Measurements from ENCODE around the gene DLG2. TPM values are rescaled to one million over a fixed set of nuclear protein-coding genes. Genes with fewer than 3 reads are reported as not detected.

Gene DLG2
- total RNA-seq, 2 experiments from 2014 or later, result 0.85 to 1.1 TPM

DNA sequence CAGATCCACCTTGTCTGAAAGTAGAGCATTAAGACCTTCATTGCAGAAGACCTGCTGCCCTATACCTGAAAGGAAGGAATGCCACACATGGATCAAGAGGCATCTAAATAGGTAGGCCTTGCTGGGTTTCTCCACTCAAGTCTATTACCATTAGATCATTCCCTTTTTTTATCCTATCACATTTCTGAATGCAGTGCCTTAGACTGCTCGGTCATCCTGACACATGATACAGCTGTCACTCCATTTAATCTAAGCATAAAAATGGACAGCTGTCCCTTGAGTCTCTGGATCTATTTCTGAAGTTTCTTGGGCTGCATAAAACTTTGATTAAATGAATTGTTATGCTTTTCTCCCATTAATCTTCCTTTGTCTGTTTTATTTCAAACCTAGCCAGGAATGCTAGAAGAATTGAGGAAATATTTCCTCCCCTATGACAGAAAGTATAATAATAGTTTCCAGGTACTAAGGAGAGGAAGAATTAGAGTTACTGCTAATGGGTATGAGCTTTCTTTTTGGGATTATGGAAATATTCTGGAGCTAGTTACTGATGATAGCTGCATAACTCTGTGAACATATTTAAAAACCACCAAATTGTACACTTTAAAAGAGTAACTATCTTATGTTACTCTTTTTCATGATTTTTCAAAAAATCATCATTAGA, 88.0 kb downstream of the DLG2 start:
- ChIA-PET CTCF (no interaction called here), POLR2A (no interaction called here)
- no peak overlapping the region for H3K4me3 Mint-ChIP-seq
- H3K27ac Mint-ChIP-seq, result no peak overlapping the region
- H3K4me1 Mint-ChIP-seq, result no peaks in the 10 kb centered on the region
- H3K9me3 Mint-ChIP-seq, result peaks cover 9% of the 10 kb centered on the region
- no peaks in the 10 kb centered on the region for H3K36me3 Mint-ChIP-seq (ENCODE audit: low read depth)
- no peaks in the 10 kb centered on the region for H3K27me3 Mint-ChIP-seq
- no peak for DNase-seq

DNA sequence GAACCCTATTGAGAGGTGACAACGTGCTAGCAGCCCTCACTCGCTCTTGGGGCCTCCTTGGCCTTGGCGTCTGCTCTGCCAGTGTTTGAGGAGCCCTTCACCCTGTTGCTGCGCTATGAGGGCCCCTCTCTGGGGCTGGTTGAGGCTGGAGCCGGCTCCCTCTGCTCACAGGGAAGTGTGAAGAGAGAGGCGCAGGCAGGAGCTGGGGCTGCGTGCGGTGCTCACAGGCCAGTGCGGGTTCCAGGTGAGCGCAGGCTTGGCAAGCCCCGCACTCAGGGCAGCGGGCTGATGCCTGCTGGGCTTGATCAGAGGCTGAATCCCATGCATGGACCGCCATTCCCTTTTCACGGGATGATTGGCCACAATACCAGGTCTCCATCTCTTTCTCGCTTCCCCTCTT, 90.7 kb downstream of the DLG2 start:
- Mint-ChIP-seq H3K4me1 (no peaks in the 10 kb centered on the region), H3K9me3 (peaks cover 9% of the 10 kb centered on the region), H3K36me3 (ENCODE audit: low read depth) (no peaks in the 10 kb centered on the region), H3K27me3 (no peaks in the 10 kb centered on the region), H3K4me3 (no peak overlapping the region), H3K27ac (no peak overlapping the region)
- DNase-seq, result no peak
- ChIA-PET CTCF (no interaction called here), POLR2A (no interaction called here)

DNA sequence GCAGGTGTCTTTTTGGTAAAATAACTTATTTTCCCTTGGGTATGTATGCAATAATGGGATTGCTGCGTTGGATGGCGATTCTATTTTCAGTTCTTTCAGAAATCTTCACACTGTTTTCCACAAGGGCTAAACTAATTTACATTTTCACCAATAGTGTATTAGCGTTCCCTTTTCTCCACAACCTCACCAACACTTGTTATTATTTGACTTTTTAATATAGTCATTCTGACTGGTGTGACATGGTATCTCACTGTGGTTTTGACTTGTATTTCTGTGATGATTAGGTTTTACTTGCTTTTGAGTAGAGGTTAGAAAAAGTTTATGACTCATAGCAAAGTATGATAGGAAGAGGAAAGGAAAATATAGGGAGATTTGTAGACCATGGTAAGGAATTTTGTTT, 92.3 kb downstream of the DLG2 start:
- CTCF ChIA-PET, result no interaction called here
- Mint-ChIP-seq H3K27ac (no peak overlapping the region), H3K4me3 (no peak overlapping the region), H3K4me1 (no peaks in the 10 kb centered on the region), H3K27me3 (no peaks in the 10 kb centered on the region), H3K9me3 (peaks cover 9% of the 10 kb centered on the region), H3K36me3 (ENCODE audit: low read depth) (no peaks in the 10 kb centered on the region)
- DNase-seq, result no peak
- POLR2A ChIA-PET, result no interaction called here

DNA sequence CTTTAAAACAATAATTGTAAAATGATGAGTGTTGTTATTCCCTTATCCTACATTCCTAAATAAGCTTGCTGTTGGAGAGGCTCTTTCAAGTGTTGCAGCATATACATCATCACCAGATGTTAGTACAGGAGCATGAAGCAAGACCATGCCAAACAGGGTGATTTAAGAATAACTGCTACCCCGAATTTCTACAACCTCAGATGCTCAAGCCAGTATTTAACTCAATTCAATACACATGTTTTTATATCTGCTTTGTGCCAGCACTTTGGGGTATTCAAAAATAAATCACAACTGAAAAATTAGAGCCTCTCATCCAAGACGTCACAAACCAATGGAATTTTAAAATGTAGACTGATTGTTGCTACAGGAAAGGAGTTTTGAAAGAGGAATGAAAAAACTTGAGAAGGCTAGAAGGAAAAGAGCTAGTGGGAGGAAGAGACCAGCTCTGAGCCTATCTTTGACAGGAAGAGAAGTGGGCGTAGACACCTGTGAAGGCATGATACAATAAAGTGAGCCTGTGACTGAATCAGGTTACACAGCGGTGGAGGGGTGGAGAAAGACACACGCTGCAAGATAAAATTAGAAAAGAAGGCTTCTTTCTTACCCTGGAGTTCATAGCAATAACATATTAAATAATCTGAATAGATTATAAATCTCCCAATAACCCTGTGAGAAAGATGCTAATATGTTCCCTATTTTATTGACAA, 95.8 kb downstream of the DLG2 start:
- H3K27me3 Mint-ChIP-seq, result no peaks in the 10 kb centered on the region
- peaks cover 9% of the 10 kb centered on the region for H3K9me3 Mint-ChIP-seq
- ChIA-PET POLR2A (no interaction called here), CTCF (no interaction called here)
- H3K36me3 Mint-ChIP-seq (ENCODE audit: low read depth), result no peaks in the 10 kb centered on the region
- no peaks in the 10 kb centered on the region for H3K4me1 Mint-ChIP-seq
- H3K4me3 Mint-ChIP-seq, result no peak overlapping the region
- no peak for DNase-seq
- no peak overlapping the region for H3K27ac Mint-ChIP-seq

DNA sequence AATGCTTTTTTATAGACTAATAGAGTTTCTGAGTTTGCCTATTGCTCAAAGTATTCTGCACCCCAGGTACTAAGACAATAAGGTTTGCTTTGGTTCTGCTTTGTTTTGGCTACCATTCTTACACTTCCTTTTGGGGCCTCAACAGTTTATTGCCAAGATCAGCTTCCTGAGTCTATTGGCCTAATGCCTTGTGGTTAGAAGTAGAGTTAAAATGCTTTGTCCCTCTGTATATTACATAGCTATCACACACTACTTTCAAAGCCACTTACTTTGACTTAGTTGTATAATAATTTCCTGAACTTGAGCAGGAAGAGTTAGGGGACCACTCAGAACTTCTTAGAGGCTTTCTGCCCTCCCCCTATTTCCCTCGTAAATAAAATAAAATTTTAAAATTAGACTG, 96.5 kb downstream of the DLG2 start:
- no peak overlapping the region for H3K4me3 Mint-ChIP-seq
- POLR2A ChIA-PET, result no interaction called here

DNA sequence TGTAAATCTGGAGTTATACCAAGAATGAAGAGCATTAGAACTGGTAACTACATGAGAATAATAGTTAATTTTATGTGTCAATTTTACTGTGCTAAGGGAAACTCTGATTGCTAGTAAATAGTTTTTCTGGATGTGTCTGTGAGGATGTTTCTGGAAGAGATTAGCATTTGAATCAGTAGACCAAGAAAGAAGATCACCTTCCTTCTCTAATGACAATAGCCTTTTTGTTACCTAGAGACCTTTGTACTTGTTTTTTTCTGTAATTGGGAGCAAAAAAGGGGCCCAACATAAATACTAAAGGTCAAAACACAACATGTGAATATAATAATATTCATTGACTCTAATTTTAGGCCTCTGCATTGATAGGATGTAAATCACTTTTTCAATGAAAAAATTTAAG, 100.6 kb downstream of the DLG2 start:
- Mint-ChIP-seq H3K9me3 (peaks cover 12% of the 10 kb centered on the region), H3K27me3 (no peaks in the 10 kb centered on the region), H3K36me3 (ENCODE audit: low read depth) (no peaks in the 10 kb centered on the region), H3K27ac (no peak overlapping the region), H3K4me3 (no peak overlapping the region), H3K4me1 (no peaks in the 10 kb centered on the region)
- ChIA-PET CTCF (no interaction called here), POLR2A (no interaction called here)
- no peak for DNase-seq

More for the DNA sequence above, 96.5 kb downstream of the DLG2 start:
- DNase-seq, result no peak
- CTCF ChIA-PET, result no interaction called here
- Mint-ChIP-seq H3K9me3 (peaks cover 9% of the 10 kb centered on the region), H3K27ac (no peak overlapping the region), H3K27me3 (no peaks in the 10 kb centered on the region), H3K36me3 (ENCODE audit: low read depth) (no peaks in the 10 kb centered on the region), H3K4me1 (no peaks in the 10 kb centered on the region)

DNA sequence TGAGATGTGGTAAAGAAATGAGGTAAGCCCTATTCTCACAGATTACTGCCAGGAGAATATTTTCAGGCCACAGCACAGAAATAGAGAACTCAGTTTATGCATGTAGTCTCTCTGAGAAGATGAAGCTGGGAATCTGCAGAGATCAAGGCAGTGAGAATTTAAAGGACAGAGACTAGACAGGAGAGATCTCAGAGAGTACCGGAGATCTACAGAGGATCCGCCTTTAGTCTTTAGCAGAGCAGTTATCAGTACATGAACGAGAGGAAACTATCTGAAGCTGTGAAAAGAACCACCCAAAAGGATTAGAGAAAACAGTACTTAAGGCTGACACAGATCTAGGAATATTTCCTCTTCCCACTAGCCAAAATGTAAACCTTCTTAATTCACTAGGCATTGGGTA, 101.5 kb downstream of the DLG2 start:
- POLR2A ChIA-PET, result no interaction called here
- Mint-ChIP-seq H3K27me3 (no peaks in the 10 kb centered on the region), H3K36me3 (ENCODE audit: low read depth) (no peaks in the 10 kb centered on the region), H3K27ac (no peak overlapping the region), H3K4me1 (no peaks in the 10 kb centered on the region), H3K4me3 (no peak overlapping the region), H3K9me3 (peaks cover 14% of the 10 kb centered on the region)
- CTCF ChIA-PET, result no interaction called here
- no peak for DNase-seq

DNA sequence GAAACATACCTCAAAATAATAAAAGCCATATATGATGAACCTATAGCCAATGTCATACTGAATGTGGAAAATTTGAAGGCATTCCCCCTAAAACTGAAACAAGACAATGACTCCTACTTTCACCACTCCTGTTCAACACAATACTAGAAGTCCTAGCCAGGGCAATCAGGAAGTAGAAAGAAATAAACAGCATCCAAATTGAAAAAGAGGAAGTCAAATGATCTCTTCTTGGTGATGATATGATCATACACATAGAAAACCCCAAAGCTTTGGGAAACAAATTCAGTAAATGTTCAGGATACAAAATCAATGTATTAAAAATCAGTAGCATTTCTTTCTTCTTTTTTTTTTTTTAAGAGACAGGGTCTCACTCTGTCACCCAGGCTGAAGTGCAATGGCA, 109.9 kb downstream of the DLG2 start:
- H3K27ac Mint-ChIP-seq, result no peak overlapping the region
- no peaks in the 10 kb centered on the region for H3K4me1 Mint-ChIP-seq
- H3K4me3 Mint-ChIP-seq, result no peak overlapping the region

DNA sequence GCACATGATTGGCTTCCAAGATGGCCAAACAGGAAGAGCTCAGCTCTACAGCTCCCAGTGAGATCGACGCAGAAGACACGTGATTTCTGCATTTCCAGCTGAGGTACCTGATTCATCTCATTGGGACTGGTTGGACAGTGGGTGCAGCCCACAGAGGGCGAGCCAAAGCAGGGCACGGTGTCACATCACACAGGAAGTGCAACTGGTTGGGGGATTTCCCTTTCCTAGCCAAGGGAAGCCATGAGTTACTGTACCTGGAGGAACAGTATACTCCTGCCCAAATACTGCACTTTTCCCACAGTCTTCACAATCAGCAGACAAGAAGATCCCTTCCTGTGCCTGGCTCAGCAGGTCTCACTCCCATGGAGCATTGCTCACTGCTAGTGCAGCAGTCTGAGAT, 131.2 kb downstream of the DLG2 start:
- Mint-ChIP-seq H3K9me3 (peaks cover 4% of the 10 kb centered on the region), H3K4me1 (no peaks in the 10 kb centered on the region), H3K4me3 (no peak overlapping the region), H3K27me3 (no peaks in the 10 kb centered on the region), H3K27ac (no peak overlapping the region), H3K36me3 (ENCODE audit: low read depth) (no peaks in the 10 kb centered on the region)
- POLR2A ChIA-PET, result no interaction called here
- CTCF ChIA-PET, result no interaction called here
- no peak for DNase-seq

More for the DNA sequence above, 109.9 kb downstream of the DLG2 start:
- Mint-ChIP-seq H3K9me3 (peaks cover 21% of the 10 kb centered on the region), H3K27me3 (no peaks in the 10 kb centered on the region), H3K36me3 (ENCODE audit: low read depth) (no peaks in the 10 kb centered on the region)
- ChIA-PET CTCF (no interaction called here), POLR2A (no interaction called here)
- DNase-seq, result no peak

DNA sequence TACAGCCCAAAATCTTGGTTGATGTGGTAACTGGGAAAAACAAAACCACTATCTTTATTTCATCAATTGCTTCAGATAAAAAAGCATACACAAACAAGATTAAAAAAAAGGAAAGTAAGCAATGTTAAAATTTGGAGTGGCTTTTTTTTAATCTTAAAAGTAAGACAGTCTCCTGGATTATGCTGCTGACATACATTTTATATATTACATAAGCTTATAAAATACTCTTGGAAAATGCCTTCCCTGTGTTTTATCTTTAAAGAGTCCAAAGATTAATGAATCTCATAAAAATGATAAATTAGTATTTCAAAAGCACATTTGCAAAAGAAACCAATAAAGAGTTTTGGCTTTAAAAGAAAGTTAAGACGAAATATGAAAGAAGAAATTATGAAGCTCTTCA, 132.7 kb downstream of the DLG2 start:
- H3K27ac Mint-ChIP-seq, result no peak overlapping the region
- ChIA-PET CTCF (no interaction called here), POLR2A (no interaction called here)
- no peaks in the 10 kb centered on the region for H3K27me3 Mint-ChIP-seq
- DNase-seq, result no peak
- no peaks in the 10 kb centered on the region for H3K36me3 Mint-ChIP-seq (ENCODE audit: low read depth)
- no peaks in the 10 kb centered on the region for H3K4me1 Mint-ChIP-seq
- H3K4me3 Mint-ChIP-seq, result no peak overlapping the region
- peaks cover 9% of the 10 kb centered on the region for H3K9me3 Mint-ChIP-seq

DNA sequence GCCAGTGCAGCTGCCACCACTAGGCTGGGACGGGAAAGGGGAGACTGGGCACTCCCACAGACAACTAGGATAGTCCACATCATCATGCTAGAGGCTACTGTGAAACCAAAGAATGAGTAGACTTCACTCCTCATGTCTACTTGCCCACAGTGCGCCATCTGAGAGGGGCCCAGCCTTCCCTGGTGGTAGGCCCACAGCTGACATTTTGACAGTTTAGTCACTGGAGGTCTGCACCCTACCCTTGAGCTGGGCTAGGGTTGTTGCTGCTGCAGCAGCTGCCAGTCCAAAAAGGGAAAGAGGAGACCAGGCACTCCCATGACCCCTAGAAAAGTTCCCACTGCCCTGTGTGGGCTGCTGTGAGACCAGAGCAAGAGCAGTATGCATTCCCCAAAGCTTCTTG, 141.2 kb downstream of the DLG2 start:
- peaks cover 23% of the 10 kb centered on the region for H3K9me3 Mint-ChIP-seq
- no peak overlapping the region for H3K27ac Mint-ChIP-seq
- no peaks in the 10 kb centered on the region for H3K27me3 Mint-ChIP-seq
- H3K4me3 Mint-ChIP-seq, result no peak overlapping the region
- DNase-seq, result no peak
- CTCF ChIA-PET, result no interaction called here
- POLR2A ChIA-PET, result no interaction called here
- H3K36me3 Mint-ChIP-seq (ENCODE audit: low read depth), result no peaks in the 10 kb centered on the region
- no peaks in the 10 kb centered on the region for H3K4me1 Mint-ChIP-seq

DNA sequence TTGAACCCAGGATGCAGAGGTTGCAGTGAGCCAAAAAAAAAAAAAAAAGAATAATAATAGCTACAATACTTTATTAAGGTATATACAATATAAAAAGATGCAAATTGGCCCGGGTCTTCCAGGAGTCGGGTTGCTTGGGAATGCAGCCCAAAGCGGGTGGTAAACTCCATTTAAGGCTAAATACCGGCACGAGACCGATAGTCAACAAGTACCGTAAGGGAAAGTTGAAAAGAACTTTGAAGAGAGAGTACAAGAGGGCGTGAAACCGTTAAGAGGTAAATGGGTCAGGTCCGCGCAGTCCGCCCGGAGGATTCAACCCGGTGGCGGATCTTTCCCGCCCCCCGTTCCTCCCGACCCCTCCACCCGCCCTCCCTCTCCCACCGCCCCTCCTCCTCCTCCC, 143.3 kb downstream of the DLG2 start:
- H3K27me3 Mint-ChIP-seq, result no peaks in the 10 kb centered on the region
- no peak overlapping the region for H3K27ac Mint-ChIP-seq
- POLR2A ChIA-PET, result no interaction called here
- DNase-seq, result no peak
- no peaks in the 10 kb centered on the region for H3K36me3 Mint-ChIP-seq (ENCODE audit: low read depth)
- H3K4me3 Mint-ChIP-seq, result no peak overlapping the region
- H3K9me3 Mint-ChIP-seq, result peaks cover 14% of the 10 kb centered on the region
- H3K4me1 Mint-ChIP-seq, result no peaks in the 10 kb centered on the region
- CTCF ChIA-PET, result no interaction called here

DNA sequence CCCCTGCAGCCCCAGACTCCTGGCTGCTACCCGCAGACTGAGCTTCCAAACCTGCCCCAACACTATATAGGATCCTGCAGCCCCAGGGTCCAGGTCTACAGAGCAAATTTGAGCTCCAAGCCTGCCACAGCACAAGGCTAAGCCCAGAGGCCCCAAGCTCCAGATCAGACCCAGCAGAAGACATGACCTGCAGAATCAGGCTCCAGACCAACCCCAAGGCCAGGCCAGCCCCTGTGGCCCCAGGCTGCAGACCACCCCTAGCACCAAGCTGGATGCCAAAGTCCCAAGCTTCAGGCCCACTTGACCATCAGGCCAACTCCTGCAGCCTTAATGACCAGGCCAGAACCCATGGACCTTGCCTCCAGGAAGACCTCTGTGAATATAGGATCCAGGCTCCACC, 145.3 kb downstream of the DLG2 start:
- CTCF ChIA-PET, result no interaction called here
- peaks cover 12% of the 10 kb centered on the region for H3K9me3 Mint-ChIP-seq

More for the DNA sequence above, 145.3 kb downstream of the DLG2 start:
- Mint-ChIP-seq H3K27ac (no peak overlapping the region), H3K27me3 (no peaks in the 10 kb centered on the region), H3K4me1 (no peaks in the 10 kb centered on the region), H3K4me3 (no peak overlapping the region), H3K36me3 (ENCODE audit: low read depth) (no peaks in the 10 kb centered on the region)
- POLR2A ChIA-PET, result no interaction called here
- DNase-seq, result no peak
